GM18517 (cell line): ENCODE measurements around the gene NPSR1.
"Not testable (repeated sequence)": the region's sequence is repeated elsewhere in the genome, so short reads cannot be mapped to it uniquely, and the experiment has no call there.

Experiments used
- ATAC-seq: cut with Tn5 transposase; IDR thresholded peaks from one replicate; pipeline ENCODE4 v1.9.1; 2021; ENCODE audit warnings: mild to moderate bottlenecking, moderate library complexity; ENCODE audit not compliant: unreplicated experiment

The NPSR1 gene

DNA sequence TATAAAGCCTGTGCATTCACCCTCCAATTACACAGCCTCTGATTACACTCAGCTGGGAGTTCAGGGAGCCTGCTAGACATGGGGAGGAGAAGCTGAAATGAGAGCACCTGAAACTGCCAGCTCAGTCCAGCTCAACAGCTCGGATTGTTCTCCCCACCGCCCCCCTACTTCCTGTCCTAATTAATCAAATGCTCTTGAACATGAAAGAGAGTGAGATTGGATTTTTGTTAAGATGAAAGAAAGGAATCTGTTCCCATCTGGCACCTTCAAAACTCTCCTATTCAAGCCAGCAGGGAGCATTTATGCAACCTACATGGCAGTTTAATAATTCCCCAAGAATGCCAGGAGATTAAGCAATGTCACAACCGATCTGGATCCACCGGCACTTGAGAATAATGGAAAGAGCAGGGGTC lies 98.0 kb downstream of the NPSR1 start:
- ATAC-seq, result no peak

DNA sequence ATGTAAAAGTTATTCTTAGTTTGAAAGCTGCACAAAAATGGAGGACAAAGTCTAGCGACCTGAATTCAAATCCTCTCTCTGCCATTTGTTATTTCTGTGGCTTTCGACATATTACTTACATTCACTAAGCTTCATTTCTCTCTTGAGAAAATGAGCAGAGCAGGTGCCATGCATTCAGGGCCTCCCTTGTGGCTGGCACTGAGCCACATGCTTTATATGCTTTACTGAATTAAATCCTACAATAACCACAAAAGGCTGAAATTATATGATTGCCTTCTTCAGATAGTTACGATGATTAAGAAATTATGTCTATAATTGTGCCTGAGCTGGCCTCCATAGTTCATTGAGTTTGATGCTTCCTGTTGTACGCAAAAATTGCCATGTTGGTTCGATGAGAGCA lies 98.7 kb downstream of the NPSR1 start:
- ATAC-seq, result no peak

DNA sequence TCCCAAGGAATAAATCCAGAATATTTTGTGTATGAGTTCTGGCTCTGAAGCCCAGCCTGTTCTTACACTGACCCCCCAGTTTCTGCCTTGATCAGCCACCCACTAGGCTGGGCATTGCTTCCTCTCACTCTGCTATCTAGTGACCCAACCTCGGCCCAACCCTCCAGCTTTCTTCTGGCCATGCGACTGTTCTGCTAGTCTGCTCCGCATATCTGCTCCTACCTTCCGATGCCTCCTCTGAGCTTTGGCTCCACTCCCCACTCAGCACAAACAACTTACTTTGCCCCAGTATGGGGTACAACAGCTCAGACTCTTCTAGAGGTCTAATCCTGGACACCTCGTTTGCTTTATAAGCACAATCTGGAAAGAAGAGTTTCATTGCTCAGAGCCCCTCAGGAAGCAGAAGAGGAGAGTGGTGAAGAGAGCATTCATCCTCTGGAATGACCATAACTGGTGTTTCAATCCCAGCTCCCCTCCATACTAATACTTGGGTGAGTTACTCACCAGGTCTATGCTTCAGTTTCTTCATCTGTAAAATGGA lies 99.6 kb downstream of the NPSR1 start:
- ATAC-seq, result peak; percentile 7

DNA sequence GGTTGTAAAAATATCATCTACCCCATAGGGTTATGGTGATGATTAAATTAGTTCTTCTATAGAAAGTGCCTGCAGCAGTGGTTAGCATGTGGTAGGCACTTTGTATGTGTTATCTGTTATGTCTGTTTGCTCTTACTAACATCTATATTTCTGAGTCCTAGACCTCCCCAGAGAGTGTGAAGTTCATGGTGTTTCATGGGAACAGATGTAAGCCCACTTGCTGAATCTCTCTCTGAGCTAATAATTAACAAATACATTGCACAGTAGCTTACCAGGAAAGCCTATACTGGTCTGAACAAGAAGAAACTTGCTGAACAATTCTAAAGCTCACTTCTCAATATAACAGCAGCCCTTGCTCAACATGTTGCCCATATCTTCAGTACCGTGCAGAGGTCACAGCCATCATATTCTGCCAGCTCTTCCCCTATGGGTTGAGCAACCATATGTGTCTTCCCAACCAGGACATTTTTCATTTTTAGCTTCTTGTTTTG lies 100.1 kb downstream of the NPSR1 start:
- ATAC-seq, result peak; percentile 60

DNA sequence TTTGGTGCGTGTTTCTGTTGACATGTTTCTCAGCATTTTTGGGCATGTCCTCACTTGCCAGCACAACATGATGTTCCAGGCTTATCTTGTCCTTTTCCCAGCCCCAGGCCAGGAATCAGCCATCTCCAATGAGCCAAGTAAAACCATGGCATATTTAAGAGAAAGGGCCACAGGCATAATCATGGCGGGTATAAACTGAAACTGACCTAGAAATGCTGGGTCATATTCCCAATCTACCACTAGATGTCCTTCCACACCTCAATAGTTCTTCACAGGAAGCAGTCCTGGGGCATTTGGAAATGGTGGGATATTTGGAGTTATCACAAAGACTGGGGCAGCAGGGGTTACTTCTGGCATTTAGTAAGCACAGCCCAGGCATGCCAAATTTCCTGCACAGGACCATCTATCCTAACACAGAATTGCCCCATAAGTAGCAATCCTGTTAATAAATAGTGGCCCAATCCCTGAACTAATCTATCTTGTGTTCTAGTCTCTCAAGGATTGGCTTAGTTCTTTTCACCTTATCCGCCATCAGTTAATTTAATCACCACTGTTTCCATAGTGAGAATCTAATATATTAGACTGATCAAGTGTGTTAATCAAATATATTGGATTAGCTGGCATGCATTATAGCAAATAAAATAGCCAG lies 101.6 kb downstream of the NPSR1 start:
- no peak for ATAC-seq

DNA sequence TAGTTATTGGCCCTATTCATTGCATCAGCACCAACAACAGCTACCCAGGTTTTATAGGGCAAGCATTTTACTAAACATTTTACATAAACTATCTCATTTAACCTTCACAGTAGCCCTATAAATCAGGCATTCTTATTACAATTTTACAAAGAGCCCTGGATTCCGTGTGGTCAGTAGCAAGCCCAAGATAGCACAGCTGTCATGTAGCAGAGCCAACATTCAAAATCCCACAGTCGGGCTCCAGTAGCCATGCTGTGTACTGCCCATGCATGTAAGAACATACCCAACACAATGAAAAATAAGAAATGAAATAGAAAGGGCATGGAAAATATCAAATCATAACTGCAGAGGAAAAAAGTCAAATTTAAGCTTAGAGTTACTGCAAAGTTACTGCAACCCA lies 102.3 kb downstream of the NPSR1 start:
- no peak for ATAC-seq

DNA sequence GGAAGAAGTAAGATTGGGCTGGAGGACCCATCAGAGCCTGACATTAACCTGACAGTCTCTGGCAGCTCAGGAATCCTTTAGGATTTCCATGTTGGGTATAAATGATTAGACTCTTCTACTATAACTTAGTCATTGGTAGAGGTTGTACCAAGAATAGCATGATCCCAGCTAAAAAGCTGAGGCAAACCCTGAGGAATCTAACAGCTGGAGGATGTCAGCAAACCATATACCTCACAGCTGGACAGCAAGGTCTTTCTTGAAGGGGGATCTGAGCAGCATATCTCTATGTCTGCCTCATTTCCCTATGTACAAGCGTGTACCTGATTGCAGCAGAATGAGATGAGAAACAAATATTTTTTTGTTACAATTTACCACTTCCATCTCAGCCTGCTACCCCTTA lies 103.2 kb downstream of the NPSR1 start:
- ATAC-seq, result no peak

DNA sequence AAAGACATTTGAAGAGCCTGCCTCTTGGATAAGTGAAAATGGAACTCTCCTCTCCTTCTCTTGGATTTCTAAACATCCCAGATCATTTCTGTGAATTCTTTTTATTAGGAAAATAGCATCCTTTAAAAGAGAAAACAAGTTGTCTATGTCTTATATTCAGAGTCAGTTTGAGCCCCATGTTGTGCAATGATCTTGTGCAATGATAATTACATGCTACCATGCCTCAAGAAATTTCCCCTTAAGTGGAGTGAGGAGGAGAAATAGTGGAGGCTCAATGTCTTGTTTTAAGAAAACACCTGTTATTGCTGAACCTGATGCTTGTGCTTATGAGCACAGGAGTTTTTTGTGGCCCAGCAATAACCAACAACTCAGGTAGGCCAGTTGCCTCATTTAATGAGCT lies 103.6 kb downstream of the NPSR1 start:
- no peak for ATAC-seq

DNA sequence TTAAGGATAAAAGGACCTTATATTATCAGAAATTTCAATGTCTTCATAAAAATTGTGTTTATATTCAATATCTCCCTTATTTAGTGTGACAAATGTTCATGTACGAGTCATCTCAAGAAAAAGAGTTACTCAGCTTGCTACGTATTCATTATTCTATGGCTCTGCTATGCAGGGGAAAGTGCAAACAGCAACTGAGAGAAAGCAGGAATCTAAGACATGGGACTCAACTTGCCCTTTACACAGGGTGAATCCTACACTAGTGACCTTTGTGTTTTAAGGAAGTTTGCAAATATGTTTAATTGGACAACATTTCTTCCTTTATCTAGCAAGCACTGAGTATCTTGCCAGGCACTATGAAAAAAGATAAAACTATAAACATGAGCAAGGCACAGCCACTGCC lies 104.7 kb downstream of the NPSR1 start:
- ATAC-seq, result no peak

DNA sequence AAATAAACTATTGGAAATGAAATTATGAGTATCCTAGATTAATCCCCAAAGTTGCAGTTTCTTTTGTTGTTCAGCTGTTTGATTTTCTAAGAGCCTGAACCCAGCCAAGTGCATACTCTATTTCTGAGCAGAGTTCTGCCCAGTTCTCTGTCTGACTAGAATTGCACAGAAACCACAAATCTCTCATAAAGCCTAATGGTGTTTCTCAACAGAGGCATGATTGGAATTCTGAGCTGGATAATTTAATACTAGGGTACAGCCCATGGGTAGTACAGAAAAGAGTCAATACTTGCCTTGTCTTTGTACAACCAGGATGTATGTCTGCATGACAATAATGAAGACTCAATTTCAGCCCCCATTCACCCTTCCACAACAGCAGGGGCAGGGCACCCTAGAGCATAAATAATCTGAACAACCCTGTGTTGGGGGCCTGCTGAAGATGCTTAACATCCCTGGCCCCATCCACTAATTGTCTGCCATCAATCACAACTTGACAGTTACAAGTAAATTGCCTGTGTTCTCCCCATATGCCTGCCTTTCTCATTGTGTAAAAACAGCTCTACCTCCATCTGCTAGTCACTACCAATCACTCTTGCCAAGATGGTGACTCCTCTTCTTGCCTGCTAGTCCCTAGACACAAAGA lies 114.4 kb downstream of the NPSR1 start:
- no peak for ATAC-seq

DNA sequence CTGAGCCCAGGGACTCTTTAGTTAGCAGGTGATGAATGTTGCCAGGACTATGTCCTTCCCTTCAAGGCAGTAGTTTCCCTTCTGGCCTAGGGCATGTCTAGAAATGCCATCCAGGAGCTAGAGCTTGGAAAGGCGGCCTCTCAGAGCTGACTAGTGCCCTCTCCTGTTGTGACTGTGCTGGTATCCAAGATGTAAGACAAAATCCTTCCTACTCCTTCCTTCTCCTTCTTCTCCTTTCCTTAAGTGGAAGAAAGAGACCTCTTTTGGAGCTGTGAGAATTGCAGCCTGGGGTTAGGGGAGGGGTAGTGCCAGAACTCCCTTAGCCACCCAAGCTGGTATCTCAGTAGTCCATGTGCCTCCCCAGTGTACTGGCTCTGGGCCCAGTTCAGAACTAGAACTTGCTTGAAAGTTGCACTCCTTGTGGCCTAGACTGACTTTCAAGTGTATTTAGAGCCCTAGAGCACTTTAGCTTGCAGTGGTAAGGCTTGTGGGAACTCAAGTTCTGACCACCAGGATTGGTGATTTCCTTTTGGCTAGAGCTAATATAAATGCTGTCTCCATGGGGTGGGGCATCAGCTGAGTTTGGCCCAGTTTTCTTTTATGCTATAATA lies 118.8 kb downstream of the NPSR1 start:
- no peak for ATAC-seq

DNA sequence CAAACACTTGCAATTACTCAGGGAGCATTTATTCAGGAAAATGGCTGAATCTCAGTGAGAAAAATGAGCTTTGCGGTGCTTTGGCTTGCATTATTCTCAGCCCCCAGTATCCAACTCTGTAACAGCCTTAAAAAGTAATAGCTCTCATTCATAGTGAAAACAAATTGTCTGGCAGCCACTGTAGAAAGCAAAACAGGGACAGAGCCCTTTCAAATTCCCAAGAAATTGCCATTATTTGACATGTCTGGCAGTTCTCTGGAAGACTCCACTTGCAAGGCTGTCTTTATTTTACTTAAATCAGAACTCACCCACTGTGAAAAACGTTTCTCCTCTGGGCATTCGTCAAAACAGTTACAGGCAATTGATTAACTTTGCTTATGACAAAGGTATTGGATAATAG lies 122.5 kb downstream of the NPSR1 start:
- no peak for ATAC-seq

DNA sequence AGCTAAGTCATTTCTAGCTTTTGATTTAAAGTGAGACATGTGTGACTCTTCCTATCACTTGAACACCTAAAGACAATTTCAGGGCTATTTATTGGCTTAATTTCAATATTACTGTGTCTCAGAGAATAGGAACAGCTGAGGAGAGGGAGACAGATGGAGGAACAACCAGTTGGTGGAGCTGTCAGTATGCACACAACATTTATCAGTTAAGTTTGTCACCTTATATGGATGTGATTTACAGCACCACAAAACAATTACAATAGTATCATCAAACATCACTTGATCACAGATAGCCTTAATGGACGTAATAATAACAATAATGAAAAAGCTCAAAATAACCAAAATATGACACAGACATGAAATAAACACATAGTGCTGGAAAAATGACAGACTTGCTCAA lies 129.6 kb downstream of the NPSR1 start:
- ATAC-seq, result no peak

DNA sequence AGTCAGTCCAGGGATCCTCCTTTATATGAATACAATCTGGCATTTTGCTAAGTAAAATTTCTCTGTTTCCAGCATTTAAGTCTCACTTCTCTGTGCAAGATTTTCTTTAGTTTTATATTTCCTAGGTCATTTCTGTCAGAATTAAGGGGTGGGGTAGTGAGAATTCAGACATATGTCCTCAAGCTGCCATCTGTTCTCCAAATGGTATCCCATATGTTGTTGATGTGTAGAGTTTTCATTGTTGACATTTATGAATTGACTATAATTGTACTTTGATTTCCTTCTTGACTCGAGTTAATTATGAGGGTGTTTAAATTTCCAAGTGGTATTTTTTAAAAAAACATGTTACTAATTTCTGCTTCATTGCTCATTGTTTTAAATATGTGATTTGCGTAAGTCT lies 148.8 kb downstream of the NPSR1 start:
- ATAC-seq, result no peak

DNA sequence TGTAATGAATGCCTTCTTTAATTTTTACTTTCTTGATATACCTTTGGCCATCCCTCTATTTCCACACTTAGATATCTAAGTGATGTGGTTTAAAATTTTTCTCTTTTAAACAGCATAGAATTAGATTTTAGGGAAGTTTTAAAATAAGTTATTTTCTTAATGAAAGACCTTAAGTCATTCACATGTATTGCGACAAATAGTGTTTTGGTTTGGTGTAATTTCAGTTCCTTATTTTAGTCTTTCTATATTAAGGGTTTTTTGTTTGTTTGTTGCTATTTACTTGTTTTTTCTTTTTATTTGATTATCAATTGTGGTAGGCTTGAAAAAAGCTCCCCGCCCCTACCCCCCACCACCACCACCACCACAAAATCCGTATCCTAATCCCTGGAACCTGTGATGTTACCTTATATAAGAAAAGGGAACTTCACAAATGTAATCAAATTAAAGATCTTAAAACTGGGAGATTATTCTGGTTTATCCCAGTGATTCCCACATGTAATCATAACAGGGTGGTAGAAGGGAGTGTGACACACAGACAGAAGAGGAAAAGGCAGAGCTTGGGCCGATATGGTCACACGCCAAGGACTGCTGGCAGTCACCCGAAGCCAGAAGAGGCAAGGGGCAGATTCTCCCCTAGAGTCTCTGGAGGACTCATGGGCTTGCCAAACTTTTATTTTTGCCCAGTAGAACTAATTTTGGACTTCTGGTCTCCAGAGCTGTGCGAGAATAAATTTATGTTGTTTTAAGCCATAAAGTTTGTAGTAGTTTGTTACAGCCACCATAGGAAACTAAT lies 149.7 kb downstream of the NPSR1 start:
- no peak for ATAC-seq

DNA sequence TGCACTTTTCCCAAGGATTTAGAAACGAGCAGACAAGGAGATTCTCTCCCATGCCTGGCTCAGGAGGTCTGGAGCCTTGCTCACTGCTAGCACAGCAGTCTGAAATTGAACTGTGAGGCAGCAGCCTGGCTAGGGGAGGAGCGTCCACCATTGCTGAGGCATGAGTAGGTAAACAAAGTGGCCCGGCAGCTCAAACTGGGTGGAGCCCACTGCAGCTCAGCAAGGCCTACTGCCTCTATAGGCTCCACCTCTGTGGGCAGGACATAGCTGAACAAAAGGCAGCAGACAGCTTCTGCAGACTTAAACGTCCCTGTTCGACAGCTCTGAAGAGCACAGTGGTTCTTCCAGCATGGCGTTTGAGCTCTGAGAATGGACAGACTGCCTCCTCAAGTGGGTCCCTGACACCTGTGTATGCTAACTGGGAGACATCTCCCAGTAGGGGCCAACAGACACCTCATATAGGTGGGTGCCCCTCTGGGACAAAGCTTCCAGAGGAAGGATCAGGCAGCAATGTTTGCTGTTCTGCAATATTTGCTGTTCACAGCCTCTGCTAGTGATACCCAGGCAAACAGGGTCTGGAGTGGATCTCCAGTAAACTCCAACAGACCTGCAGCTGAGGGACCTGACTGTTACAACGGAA lies 156.3 kb downstream of the NPSR1 start:
- not testable (repeated sequence) for ATAC-seq

DNA sequence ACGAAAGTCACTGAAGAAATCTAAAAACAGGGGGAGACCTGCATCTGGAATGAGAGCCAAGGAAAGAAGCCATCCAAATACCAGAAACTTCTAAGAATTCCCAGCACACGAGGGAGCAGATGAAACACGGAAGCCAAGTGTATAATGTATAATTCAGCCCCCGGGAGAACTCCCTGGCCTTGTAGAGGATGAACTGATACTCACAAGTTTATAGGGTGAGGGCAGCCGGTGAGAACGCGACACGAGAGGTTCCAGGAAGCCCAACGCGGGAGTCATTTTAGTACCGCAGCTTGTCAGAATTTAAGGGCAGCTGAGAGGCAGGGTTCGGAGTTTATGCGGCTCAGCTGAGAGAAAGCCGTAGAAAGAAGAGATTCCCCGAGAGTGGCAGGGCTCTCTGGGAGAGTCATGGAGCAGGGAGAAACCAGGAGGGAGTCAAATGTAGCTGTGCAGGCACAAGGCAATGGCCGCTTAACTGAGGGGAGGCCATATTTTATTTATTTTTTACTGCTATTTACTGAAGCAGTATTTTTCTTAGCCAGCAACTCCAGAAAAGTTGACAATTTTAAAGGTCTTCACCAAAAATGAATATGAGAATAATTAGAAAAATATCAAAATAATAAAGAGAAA lies 164.0 kb downstream of the NPSR1 start:
- no peak for ATAC-seq

DNA sequence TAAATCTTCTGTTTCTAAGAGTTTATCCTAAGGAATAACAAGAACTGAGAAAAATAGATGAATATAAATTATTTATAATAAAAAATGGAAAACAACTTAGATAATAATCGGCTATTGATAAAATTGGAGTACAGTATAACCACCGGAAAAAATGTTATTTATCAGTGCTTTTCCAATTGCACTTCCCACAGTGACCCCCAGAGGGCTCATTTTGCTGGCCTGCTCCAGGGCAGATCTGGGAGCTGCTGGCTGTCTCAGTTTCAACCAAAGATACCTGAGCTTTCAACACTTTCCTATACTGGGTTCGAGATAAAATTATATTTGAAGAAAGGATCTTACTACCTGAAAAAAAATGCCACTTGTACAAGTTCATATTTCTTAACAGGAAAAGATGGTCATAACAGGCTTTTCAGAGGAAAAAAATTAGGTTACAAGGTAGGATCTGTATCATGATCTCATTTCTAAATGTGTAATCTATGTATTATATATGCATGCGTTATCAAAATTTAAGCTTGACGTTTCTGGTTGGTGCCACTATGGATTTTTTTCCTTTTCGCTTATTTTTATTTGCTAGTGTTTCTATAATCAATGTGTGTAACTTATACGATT lies 165.7 kb downstream of the NPSR1 start:
- peak; percentile 84 for ATAC-seq

DNA sequence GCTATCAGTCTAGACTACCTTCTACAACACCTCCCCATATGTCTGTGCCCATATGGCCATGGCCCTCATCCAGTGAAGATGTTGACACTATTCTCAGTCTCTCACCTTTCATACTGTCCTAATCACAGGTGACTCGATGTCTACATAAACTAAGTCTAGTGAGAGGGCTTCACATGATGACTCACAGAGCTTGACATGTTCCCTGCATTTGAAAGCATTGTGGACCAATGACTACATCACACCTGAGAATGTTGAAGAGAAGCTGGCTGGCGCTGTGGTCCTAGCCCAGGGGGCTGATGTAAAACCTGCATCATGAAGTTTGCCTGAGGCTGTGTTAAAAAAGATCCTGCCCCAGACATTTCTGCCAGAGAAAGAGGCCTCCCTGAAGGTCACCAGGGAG lies 167.2 kb downstream of the NPSR1 start:
- no peak for ATAC-seq

DNA sequence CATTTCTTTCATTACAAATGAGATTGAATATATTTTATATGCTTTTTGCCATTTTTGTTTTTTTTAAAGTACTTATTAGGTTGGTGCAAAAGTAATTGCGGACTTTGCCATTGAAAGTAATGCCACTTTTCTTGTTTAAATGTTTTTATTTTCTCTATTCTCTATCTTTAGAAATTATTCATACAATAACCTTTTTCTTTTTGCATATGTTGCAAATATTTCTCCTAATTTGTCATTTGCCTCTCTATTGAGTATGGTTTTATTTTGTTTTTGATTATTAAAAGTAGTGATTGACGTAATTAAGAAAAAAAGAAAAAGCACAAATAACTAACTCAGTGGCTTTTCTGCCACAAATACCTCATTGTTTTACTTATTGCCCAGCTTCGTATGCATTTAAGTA lies 172.4 kb downstream of the NPSR1 start:
- ATAC-seq, result no peak
